ENCODE results near the gene SCG3.

DNA sequence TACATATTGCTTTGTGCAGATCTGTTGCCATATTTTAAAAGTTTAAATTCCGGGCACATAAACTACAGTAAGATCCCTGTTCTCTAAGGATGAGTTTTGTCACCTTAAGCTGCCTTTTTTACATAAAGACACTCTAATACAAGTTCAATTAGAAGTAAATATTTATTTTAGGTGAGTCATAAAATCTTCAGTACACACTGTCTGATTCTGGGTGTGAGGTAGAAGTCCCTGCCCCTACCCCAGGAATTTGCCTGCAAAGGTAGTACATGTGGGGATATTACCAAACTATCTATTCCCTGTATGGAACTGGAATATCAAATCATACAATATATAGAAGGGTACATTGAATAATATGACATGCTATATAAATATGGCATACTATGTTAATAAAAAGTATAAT, 6.3 kb downstream of the SCG3 start:
- TF ChIP-seq POLR2A (IDR thresholded peaks at IDR 0.05) (no peak), CTCF (IDR thresholded peaks at IDR 0.05) (no peak)
